Neural cell (in vitro differentiated cells): ENCODE data around the gene PIGP. TPM values are rescaled to one million over a fixed set of nuclear protein-coding genes. Genes with fewer than 3 reads are reported as not detected.
A peak's percentile ranks its signal among the peaks of the same experiment; 100 is the strongest.

ENCODE experiments used
- H2AFZ ChIP-seq: fragments of 200-600, 300-800 bp; sonication (generic), shearing (Covaris generic); 2 replicates; pipeline ENCODE4 v1.6.0; 2014; ENCODE audit warnings: low read depth, mild to moderate bottlenecking, antibody characterized with exemption, low read length, moderate library complexity
- H3F3A ChIP-seq: fragments of 200-600 bp; shearing (Covaris generic); 2 replicates; pipeline ENCODE4 v1.6.1; 2016; ENCODE audit warnings: mild to moderate bottlenecking, moderate library complexity, mixed read lengths, antibody characterized with exemption, low read length; ENCODE audit not compliant: insufficient read depth, poor library complexity, severe bottlenecking
- H3K27ac ChIP-seq: fragments of 200-600, 300-800 bp; sonication (generic), shearing (Covaris generic); 2 replicates; pipeline ENCODE4 v1.5.1; 2014; ENCODE audit warnings: mild to moderate bottlenecking, low read length, moderate library complexity
- H3K27me3 ChIP-seq: fragments of 300-800, 200-600 bp; sonication (generic), shearing (Covaris generic); 2 replicates; pipeline ENCODE4 v1.6.0; 2014; ENCODE audit warnings: mild to moderate bottlenecking, low read depth, low read length, moderate library complexity; ENCODE audit not compliant: insufficient read depth
- H3K36me3 ChIP-seq: fragments of 300-800, 200-600 bp; sonication (generic), shearing (Covaris generic); 2 replicates; pipeline ENCODE4 v1.5.1; 2014; ENCODE audit warnings: mild to moderate bottlenecking, antibody characterized with exemption, low read length, moderate library complexity; ENCODE audit not compliant: insufficient read depth
- H3K4me2 ChIP-seq: fragments of 300-800, 200-600 bp; sonication (generic), shearing (Covaris generic); 2 replicates; pipeline ENCODE4 v1.6.0; 2014; ENCODE audit warnings: mild to moderate bottlenecking, low read length
- H3K4me3 ChIP-seq: fragments of 300-800, 200-600 bp; sonication (generic), shearing (Covaris generic); 2 replicates; pipeline ENCODE4 v1.5.1; 2014; ENCODE audit warnings: mild to moderate bottlenecking, low read length, moderate library complexity
- H3K79me2 ChIP-seq: fragments of 200-600 bp; shearing (Covaris generic); replicated peaks from 2 replicates; pipeline ENCODE4 v1.6.0; 2014; ENCODE audit warnings: mild to moderate bottlenecking, low read length, moderate library complexity; ENCODE audit not compliant: insufficient read depth
- H3K9ac ChIP-seq: fragments of 300-800, 200-600 bp; sonication (generic), shearing (Covaris generic); 2 replicates; pipeline ENCODE4 v1.6.1; 2016; ENCODE audit warnings: mild to moderate bottlenecking, low read length, mixed read lengths
- H3K9me2 ChIP-seq: fragments of 200-600 bp; shearing (Covaris generic); 2 replicates; pipeline ENCODE4 v1.6.1; 2016; ENCODE audit warnings: mild to moderate bottlenecking, low read length, mixed read lengths; ENCODE audit not compliant: insufficient read depth
- H3K9me3 ChIP-seq: fragments of 200-600, 300-800 bp; sonication (generic), shearing (Covaris generic); 2 replicates; pipeline ENCODE4 v1.6.1; 2016; ENCODE audit warnings: mild to moderate bottlenecking, mixed run types, low read length, moderate library complexity, mixed read lengths
- H4K20me1 ChIP-seq: fragments of 200-600 bp; shearing (Covaris generic); 2 replicates; pipeline ENCODE4 v1.6.1; 2016; ENCODE audit warnings: mild to moderate bottlenecking, mixed run types; ENCODE audit not compliant: insufficient read depth
- EP300 ChIP-seq: fragments of 450-650 bp; conservative IDR thresholded peaks from 2 replicates; pipeline ENCODE4 v1.6.1; 2014; ENCODE audit warnings: antibody characterized with exemption, mild to moderate bottlenecking, moderate library complexity; ENCODE audit not compliant: poor library complexity, severe bottlenecking
- EZH2 ChIP-seq: fragments of 200-600, 300-800 bp; shearing (Covaris generic), sonication (generic); IDR thresholded peaks from 2 replicates; pipeline ENCODE4 v1.6.1; 2014; ENCODE audit warnings: antibody characterized with exemption, low read length, borderline replicate concordance, mild to moderate bottlenecking; ENCODE audit not compliant: insufficient read depth, poor library complexity, severe bottlenecking
- MXI1 ChIP-seq: fragments of 450-650 bp; conservative IDR thresholded peaks from 2 replicates; pipeline ENCODE4 v1.6.1; 2014; ENCODE audit warnings: antibody characterized with exemption, mild to moderate bottlenecking; ENCODE audit not compliant: poor library complexity, severe bottlenecking
- POLR2AphosphoS5 ChIP-seq: IDR thresholded peaks from 2 replicates; pipeline ENCODE4 v1.6.1; 2012
- RAD21 ChIP-seq: fragments of 450-650 bp; conservative IDR thresholded peaks from 2 replicates; pipeline ENCODE4 v1.6.1; 2014; ENCODE audit warnings: antibody characterized with exemption, mild to moderate bottlenecking, moderate library complexity
- SMC3 ChIP-seq: fragments of 450-650 bp; conservative IDR thresholded peaks from 2 replicates; pipeline ENCODE4 v1.6.1; 2014; ENCODE audit warnings: antibody characterized with exemption, mild to moderate bottlenecking, moderate library complexity; ENCODE audit not compliant: poor library complexity
- TAF1 ChIP-seq: IDR thresholded peaks from 2 replicates; pipeline ENCODE4 v1.6.1; 2012; ENCODE audit warnings: low read depth
- polyA plus RNA-seq: library from polyadenylated mRNA; depleted of rRNA; stranded (reverse); fragments of >200 nt; gene quantifications from 2 replicates; pipeline ENCODE4 v1.2.3, GENCODE V29; 2014
- TF ChIP-seq, protein P1 (sequence below): IDR thresholded peaks from 2 replicates; pipeline ENCODE4 v1.6.1; 2012; ENCODE audit warnings: borderline replicate concordance
- TF ChIP-seq, protein P2 (sequence below): fragments of 450-650 bp; IDR thresholded peaks from 2 replicates; pipeline ENCODE4 v1.5.1; 2014; ENCODE audit warnings: antibody characterized with exemption, mild to moderate bottlenecking, moderate library complexity; ENCODE audit not compliant: poor library complexity, severe bottlenecking

PIGP gene
- polyA plus RNA-seq, 1 donor from 2014 or later: 38.5 TPM

DNA sequence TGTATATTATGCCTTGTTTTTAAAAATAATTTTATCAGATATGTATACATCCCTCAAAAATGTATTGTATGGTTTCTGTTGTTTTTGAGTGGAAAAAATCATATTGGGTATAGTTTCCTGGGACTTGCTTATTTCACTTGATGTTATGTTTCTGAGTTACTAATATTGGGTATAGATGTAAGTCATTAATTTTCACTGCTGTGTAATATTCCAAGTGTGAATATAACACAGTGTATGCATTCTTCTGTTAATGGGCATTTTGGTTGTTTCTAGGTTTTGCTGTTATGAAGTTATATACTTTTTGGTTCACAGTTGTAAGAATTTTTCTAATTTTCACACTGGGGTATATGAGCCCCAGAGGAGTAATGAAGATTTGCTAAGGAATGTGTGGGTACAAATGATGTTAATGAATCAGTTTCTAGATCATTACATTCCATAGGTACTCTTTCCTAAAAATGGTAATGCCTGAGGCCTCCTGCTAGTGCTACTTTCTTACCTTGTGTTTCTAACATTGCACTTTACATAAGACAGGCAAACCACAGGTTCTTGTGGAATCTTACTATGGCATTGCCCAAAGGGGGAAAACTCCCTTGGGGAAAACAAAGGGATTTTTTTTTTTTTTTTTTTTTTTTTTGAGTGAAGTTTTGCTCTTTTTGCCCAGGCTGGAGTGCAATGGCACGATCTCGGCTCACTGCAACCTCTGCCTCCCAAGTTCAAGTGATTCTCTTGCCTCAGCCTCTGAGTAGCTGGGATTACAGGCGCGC is 3.4 kb upstream of the PIGP start:
- Histone ChIP-seq H3F3A (peaks cover 15% of the 10 kb centered on the region), H4K20me1 (peaks cover 10% of the 10 kb centered on the region), H3K27me3 (no peaks in the 10 kb centered on the region), H3K36me3 (no peaks in the 10 kb centered on the region), H2AFZ (no peak overlapping the region), H3K4me2 (peak overlapping the region; percentile 93), H3K4me3 (peak overlapping the region; percentile 89), H3K79me2 (peaks cover 78% of the 10 kb centered on the region), H3K9me3 (no peaks in the 10 kb centered on the region), H3K27ac (no peak overlapping the region), H3K9ac (no peak overlapping the region), H3K9me2 (no peaks in the 10 kb centered on the region)
- TF ChIP-seq POLR2AphosphoS5: no peak
- TF ChIP-seq EZH2: no peak
- TF ChIP-seq, protein P1, sequence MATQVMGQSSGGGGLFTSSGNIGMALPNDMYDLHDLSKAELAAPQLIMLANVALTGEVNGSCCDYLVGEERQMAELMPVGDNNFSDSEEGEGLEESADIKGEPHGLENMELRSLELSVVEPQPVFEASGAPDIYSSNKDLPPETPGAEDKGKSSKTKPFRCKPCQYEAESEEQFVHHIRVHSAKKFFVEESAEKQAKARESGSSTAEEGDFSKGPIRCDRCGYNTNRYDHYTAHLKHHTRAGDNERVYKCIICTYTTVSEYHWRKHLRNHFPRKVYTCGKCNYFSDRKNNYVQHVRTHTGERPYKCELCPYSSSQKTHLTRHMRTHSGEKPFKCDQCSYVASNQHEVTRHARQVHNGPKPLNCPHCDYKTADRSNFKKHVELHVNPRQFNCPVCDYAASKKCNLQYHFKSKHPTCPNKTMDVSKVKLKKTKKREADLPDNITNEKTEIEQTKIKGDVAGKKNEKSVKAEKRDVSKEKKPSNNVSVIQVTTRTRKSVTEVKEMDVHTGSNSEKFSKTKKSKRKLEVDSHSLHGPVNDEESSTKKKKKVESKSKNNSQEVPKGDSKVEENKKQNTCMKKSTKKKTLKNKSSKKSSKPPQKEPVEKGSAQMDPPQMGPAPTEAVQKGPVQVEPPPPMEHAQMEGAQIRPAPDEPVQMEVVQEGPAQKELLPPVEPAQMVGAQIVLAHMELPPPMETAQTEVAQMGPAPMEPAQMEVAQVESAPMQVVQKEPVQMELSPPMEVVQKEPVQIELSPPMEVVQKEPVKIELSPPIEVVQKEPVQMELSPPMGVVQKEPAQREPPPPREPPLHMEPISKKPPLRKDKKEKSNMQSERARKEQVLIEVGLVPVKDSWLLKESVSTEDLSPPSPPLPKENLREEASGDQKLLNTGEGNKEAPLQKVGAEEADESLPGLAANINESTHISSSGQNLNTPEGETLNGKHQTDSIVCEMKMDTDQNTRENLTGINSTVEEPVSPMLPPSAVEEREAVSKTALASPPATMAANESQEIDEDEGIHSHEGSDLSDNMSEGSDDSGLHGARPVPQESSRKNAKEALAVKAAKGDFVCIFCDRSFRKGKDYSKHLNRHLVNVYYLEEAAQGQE: no peak
- TF ChIP-seq SMC3: no peak
- no peak for TF ChIP-seq TAF1
- no peak for TF ChIP-seq EP300
- TF ChIP-seq RAD21: no peak
- no peak for TF ChIP-seq MXI1
- TF ChIP-seq, protein P2, sequence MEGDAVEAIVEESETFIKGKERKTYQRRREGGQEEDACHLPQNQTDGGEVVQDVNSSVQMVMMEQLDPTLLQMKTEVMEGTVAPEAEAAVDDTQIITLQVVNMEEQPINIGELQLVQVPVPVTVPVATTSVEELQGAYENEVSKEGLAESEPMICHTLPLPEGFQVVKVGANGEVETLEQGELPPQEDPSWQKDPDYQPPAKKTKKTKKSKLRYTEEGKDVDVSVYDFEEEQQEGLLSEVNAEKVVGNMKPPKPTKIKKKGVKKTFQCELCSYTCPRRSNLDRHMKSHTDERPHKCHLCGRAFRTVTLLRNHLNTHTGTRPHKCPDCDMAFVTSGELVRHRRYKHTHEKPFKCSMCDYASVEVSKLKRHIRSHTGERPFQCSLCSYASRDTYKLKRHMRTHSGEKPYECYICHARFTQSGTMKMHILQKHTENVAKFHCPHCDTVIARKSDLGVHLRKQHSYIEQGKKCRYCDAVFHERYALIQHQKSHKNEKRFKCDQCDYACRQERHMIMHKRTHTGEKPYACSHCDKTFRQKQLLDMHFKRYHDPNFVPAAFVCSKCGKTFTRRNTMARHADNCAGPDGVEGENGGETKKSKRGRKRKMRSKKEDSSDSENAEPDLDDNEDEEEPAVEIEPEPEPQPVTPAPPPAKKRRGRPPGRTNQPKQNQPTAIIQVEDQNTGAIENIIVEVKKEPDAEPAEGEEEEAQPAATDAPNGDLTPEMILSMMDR: no peak

DNA sequence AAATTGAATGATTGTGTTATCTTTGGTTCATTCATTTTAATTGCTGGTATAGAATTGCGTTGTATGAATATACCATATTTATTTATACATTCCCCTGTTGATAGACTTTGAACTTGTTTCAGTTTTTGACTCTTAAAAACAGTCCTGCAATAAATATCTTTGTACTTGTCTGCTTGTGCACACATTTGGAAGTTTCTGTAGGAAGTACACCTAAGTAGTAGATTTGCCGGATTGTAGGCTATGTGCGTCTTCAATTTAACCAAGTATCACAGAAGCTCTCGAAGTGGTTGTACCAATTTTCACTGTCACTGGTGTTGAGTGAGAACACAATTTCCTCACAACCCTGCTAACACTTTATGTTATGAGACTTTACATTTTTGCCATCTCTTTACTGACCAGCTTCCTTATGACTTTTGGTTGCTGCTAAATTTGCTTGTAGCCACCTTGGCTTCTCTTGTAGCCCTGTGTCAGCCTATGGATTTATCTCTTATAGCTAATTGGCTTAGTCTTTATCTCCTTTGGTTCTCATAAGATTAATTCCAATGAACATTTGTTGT is 2.4 kb upstream of the PIGP start:
- no peaks in the 10 kb centered on the region for H3K36me3 ChIP-seq
- peaks cover 10% of the 10 kb centered on the region for H4K20me1 ChIP-seq
- peaks cover 70% of the 10 kb centered on the region for H3K79me2 ChIP-seq
- H3K27me3 ChIP-seq: no peaks in the 10 kb centered on the region
- peaks cover 15% of the 10 kb centered on the region for H3F3A ChIP-seq
- H3K9ac ChIP-seq: peak overlapping the region; percentile 99
- TF ChIP-seq POLR2AphosphoS5 (no peak), TAF1 (no peak), MXI1 (no peak), EP300 (no peak), EZH2 (no peak), SMC3 (no peak), RAD21 (no peak)
- TF ChIP-seq, protein P1: no peak
- TF ChIP-seq, protein P2: no peak
- H3K27ac ChIP-seq: peak overlapping the region; percentile 99
- H3K4me2 ChIP-seq: peak overlapping the region; percentile 93
- peak overlapping the region; percentile 89 for H3K4me3 ChIP-seq
- no peaks in the 10 kb centered on the region for H3K9me2 ChIP-seq
- no peaks in the 10 kb centered on the region for H3K9me3 ChIP-seq
- H2AFZ ChIP-seq: no peak overlapping the region
